GM19452 (cell line): ENCODE measurements around the gene UTP20.
"Not testable (repeated sequence)": the region's sequence is repeated elsewhere in the genome, so short reads cannot be mapped to it uniquely, and the experiment has no call there.

Experiments
- ATAC-seq: cut with Tn5 transposase; IDR thresholded peaks from one replicate; pipeline ENCODE4 v1.9.1; 2021; ENCODE audit not compliant: unreplicated experiment

The UTP20 gene

DNA sequence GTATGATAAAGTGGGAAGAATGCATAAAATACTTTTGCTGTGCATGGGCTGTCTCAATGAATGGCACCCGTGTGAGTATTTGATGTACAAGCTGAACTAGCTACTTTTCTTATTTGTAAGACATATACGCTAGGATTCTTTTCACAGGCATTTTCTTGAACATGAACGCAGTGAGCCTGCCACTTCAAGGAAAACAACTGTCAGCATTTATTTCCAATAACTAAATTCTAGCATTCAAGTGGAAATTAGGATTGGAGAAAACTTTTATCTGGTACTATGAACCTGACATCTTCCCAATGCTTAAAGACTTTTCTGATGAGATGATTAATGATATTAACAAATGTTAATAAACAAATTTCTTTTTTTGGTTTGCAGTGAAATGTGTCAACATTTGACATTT lies 45.7 kb downstream of the UTP20 start:
- ATAC-seq, result no peak

- no peak for ATAC-seq
Observed at GRCh38 chr12:101327051-101327450, 47.1 kb downstream of the UTP20 start.

DNA sequence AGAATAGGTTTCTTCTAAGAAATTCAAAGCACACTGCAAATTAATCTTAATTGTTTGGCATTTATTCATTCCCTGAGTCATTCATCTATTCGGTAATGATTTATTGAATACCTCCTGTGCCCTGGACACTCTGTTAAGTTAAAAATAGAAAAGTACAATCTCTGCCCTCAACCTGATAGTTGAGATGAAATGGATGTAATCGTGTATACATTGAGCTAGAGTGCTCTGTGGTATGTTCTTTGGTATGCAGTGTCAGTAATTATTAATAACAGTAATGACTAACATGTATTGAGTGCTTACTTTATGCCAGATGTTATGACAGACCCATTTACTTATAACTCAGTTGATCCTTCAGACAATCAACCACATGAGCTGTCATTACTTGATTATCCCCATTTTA lies 47.6 kb downstream of the UTP20 start:
- no peak for ATAC-seq

- no peak for ATAC-seq
Observed at GRCh38 chr12:101328917-101329316, 49.0 kb downstream of the UTP20 start.

GRCh38 chr12:101330631-101331030 lies 50.7 kb downstream of the UTP20 start:
- ATAC-seq, result no peak

DNA sequence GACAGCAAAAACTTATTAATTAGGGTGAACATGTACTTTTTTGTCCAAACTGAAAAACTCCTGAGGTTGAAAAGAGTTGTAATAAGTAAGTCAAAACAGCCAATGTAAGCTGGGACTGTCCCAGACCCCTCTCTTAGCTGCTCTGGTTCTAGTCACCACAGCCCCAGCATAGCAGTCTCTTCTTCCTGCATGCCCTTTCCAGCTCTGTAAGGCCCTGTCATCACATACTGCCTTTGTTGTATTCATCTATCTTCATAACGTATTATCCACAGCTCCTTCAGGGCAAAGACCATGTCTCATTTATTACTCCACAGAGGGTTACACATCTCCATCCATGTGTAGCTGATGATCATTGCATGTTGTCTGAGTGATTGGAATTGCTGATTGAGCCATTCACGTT lies 56.5 kb downstream of the UTP20 start:
- no peak for ATAC-seq

DNA sequence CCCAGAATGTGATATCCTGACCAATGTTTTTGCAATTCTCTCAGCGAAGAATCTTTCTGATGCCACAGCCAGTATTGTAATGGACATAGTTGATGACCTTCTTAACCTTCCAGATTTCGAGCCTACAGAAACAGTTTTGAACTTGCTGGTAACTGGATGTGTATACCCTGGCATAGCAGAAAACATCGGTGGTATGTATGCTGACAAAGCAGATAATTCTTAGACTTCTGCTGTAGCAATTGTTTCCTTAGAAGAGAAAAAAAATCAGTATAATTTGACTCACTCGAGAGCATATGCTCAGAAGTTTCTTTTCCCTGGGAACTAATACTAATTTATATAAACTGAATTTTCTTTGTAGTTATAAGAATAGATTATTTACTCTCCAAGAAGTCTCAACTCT lies 58.2 kb downstream of the UTP20 start:
- ATAC-seq, result no peak

DNA sequence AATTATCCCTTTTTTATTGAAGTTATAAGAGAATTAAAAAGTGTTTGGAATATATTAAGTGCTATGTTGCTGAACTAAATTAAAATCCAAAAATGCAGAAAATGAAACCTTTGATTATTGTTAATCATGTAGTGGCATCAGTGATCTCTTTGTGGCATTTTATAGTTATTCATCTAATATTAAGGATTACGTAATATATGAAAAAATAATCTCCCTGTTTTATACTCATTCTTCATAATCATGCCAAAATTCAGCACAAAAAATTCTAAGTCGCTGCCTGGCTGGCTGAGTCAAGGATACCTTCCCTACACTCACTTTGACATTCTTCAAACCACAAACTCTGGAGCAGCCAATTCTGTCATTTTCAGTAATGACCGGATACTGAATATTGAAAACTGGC lies 64.0 kb downstream of the UTP20 start:
- ATAC-seq, result no peak

DNA sequence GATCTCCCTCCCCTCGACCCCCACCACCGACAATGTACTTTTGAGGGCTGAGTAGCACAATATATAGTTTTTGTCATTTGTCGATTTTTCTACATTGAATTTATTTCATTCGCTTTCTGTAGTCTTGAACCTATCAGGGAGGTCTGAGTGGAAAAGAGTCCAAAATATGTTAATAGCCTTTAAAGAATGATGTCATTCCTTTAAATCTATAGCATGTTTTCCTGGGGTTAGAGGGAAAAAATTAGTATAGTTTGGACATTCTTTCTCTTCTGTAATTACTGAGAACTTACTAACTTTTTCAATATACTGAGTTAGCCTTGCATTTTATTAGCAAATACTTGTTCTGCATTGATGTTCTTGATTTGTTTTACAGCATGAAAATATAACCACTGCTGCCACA lies 71.8 kb downstream of the UTP20 start:
- no peak for ATAC-seq

DNA sequence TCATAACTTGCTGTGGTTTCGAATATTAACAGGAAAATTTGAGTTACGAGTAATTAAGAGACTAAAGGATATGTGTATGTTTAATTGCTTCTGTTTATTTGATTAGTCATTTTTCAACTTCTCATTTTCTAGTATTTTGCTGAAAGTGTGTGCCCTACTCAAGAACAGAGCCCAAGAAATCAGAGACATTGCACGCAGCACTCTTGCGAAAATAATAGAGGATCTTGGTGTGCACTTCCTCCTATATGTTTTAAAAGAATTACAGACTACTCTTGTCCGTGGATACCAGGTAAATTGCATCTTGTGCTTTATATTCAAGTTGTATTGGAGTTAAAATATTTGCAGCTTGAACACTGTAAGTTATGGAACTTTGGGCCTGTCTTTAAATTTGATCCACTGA lies 76.9 kb downstream of the UTP20 start:
- no peak for ATAC-seq

DNA sequence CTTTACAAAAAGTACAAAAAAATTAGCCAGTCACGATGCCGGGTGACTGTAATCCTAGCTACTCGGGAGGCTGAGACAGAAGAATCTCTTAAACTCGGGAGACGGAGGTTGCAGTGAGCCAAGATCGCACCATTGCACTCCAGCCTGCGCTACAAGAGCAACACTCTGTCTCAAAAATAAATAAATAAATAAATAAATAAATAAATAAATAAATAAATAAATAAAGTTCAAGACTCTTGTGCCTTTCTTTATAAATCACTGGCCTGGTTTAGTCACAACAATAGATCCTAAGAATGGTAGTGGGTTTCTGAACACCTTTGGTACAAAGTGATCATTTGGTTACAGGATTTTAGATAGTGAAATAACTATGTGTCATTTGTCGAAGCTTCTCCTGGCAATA lies 81.5 kb downstream of the UTP20 start:
- ATAC-seq, result no peak

DNA sequence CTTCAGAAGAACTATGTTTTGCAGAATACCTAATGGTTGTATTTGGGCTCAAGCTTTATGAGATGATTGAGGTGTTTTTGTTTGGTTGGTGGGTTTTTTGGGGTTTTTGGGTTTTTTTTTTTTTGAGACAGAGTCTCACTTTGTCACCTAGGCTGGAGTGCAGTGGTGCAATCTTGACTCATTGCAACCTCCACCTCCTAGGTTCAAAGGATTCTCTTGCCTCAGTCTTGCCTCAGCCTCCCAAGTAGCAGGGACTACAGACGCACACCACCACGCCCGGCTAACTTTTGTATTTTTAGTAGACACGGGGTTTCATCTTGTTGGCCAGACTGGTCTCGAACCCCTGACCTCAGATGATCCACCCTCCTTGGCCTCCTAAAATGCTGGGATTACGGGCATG lies 88.1 kb downstream of the UTP20 start:
- ATAC-seq, result no peak

- ATAC-seq, result no peak
Observed at GRCh38 chr12:101372431-101372830, 92.5 kb downstream of the UTP20 start.

DNA sequence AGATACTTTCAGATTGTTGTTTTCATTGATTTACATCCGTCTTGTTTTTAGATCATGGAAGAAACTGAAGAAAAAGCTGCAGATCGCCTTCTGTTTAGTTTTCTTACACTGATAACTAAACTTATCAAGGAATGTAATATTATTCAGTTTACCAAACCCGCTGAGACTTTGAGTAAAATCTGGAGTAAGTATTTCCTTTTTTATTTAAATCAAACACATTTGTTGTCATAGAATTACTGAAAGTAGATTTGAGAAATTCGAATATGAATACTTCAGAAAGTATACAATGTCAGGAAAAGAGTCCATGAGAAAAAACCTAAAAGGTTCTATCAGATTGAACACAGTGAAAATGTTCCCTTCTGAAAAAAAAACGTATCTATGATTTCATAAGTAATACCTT lies 95.7 kb downstream of the UTP20 start:
- ATAC-seq, result no peak

DNA sequence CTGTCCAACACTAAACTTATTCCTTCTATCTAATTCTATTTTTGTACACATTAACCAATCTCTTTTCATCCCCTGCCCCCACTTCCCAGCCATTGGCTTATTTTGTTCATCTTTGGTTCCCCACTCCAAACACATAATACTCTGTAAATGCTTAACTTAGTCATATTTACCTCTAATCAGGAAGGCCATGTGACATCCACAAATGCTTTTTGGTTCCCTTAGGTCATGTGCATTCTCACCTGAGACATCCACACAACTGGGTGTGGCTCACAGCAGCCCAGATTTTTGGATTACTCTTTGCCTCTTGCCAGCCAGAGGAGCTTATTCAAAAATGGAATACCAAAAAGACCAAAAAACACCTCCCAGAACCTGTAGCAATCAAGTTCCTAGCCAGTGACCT lies 99.2 kb downstream of the UTP20 start:
- ATAC-seq, result no peak

DNA sequence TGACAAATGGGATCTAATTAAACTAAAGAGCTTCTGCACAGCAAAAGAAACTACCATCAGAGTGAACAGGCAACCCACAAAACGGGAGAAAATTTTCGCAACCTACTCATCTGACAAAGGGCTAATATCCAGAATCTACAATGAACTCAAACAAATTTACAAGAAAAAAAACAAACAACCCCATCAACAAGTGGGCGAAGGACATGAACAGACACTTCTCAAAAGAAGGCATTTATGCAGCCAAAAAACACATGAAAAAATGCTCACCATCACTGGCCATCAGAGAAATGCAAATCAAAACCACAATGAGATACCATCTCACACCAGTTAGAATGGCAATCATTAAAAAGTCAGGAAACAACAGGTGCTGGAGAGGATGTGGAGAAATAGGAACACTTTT lies 111.3 kb downstream of the UTP20 start:
- ATAC-seq, result not testable (repeated sequence)

DNA sequence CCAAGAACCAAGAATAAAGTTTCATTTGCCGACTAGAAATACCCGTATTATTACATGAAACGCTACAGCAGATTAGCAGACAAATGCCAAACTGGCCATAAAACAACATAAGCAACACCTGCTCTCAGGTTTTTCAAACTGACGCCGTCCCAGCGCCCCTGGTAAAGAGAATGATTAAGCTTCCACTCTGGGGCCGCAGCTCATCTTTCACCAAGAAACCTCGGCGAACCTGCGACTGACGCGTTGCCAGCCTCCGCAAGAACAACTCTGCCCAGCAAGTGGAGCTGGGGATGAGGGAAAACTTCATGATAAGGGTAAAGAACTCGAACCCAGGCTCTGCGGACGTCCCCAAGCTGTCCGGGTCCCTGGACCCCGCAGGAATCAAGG lies 127.1 kb downstream of the UTP20 start:
- peak; percentile 15 for ATAC-seq

GRCh38 chr12:101407436-101408345 lies 127.8 kb downstream of the UTP20 start, which contains the start of gene ARL1:
Gene ARL1, minus strand, starts transcription at chr12:101407772. Its CDS starts 127 bp downstream, at chr12:101407645.
- ATAC-seq, result peak; percentile 80

- not testable (repeated sequence) for ATAC-seq
Observed at GRCh38 chr12:101410169-101410568, 130.3 kb downstream of the UTP20 start.

- ATAC-seq, result peak; percentile 66
Observed at GRCh38 chr12:101414533-101415119, 134.7 kb downstream of the UTP20 start.

GRCh38 chr12:101415228-101415627 lies 135.3 kb downstream of the UTP20 start:
- no peak for ATAC-seq

- not testable (repeated sequence) for ATAC-seq
Observed at GRCh38 chr12:101422066-101422465, 142.2 kb downstream of the UTP20 start.
